Neural cell (in vitro differentiated cells): ENCODE data around the gene FOXK2. TPM values are rescaled to one million over a fixed set of nuclear protein-coding genes. Genes with fewer than 3 reads are reported as not detected.

Source experiments
- H2AFZ ChIP-seq: fragments of 200-600, 300-800 bp; sonication (generic), shearing (Covaris generic); 2 replicates; pipeline ENCODE4 v1.6.0; 2014; ENCODE audit warnings: low read depth, mild to moderate bottlenecking, antibody characterized with exemption, low read length, moderate library complexity
- H3F3A ChIP-seq: fragments of 200-600 bp; shearing (Covaris generic); 2 replicates; pipeline ENCODE4 v1.6.1; 2016; ENCODE audit warnings: mild to moderate bottlenecking, moderate library complexity, mixed read lengths, antibody characterized with exemption, low read length; ENCODE audit not compliant: insufficient read depth, poor library complexity, severe bottlenecking
- H3K27ac ChIP-seq: fragments of 200-600, 300-800 bp; sonication (generic), shearing (Covaris generic); 2 replicates; pipeline ENCODE4 v1.5.1; 2014; ENCODE audit warnings: mild to moderate bottlenecking, low read length, moderate library complexity
- H3K27me3 ChIP-seq: fragments of 300-800, 200-600 bp; sonication (generic), shearing (Covaris generic); 2 replicates; pipeline ENCODE4 v1.6.0; 2014; ENCODE audit warnings: mild to moderate bottlenecking, low read depth, low read length, moderate library complexity; ENCODE audit not compliant: insufficient read depth
- H3K36me3 ChIP-seq: fragments of 300-800, 200-600 bp; sonication (generic), shearing (Covaris generic); 2 replicates; pipeline ENCODE4 v1.5.1; 2014; ENCODE audit warnings: mild to moderate bottlenecking, antibody characterized with exemption, low read length, moderate library complexity; ENCODE audit not compliant: insufficient read depth
- H3K4me2 ChIP-seq: fragments of 300-800, 200-600 bp; sonication (generic), shearing (Covaris generic); 2 replicates; pipeline ENCODE4 v1.6.0; 2014; ENCODE audit warnings: mild to moderate bottlenecking, low read length
- H3K4me3 ChIP-seq: fragments of 300-800, 200-600 bp; sonication (generic), shearing (Covaris generic); 2 replicates; pipeline ENCODE4 v1.5.1; 2014; ENCODE audit warnings: mild to moderate bottlenecking, low read length, moderate library complexity
- H3K79me2 ChIP-seq: fragments of 200-600 bp; shearing (Covaris generic); replicated peaks from 2 replicates; pipeline ENCODE4 v1.6.0; 2014; ENCODE audit warnings: mild to moderate bottlenecking, low read length, moderate library complexity; ENCODE audit not compliant: insufficient read depth
- H3K9ac ChIP-seq: fragments of 300-800, 200-600 bp; sonication (generic), shearing (Covaris generic); 2 replicates; pipeline ENCODE4 v1.6.1; 2016; ENCODE audit warnings: mild to moderate bottlenecking, low read length, mixed read lengths
- H3K9me2 ChIP-seq: fragments of 200-600 bp; shearing (Covaris generic); 2 replicates; pipeline ENCODE4 v1.6.1; 2016; ENCODE audit warnings: mild to moderate bottlenecking, low read length, mixed read lengths; ENCODE audit not compliant: insufficient read depth
- H3K9me3 ChIP-seq: fragments of 200-600, 300-800 bp; sonication (generic), shearing (Covaris generic); 2 replicates; pipeline ENCODE4 v1.6.1; 2016; ENCODE audit warnings: mild to moderate bottlenecking, mixed run types, low read length, moderate library complexity, mixed read lengths
- H4K20me1 ChIP-seq: fragments of 200-600 bp; shearing (Covaris generic); 2 replicates; pipeline ENCODE4 v1.6.1; 2016; ENCODE audit warnings: mild to moderate bottlenecking, mixed run types; ENCODE audit not compliant: insufficient read depth
- EP300 ChIP-seq: fragments of 450-650 bp; conservative IDR thresholded peaks from 2 replicates; pipeline ENCODE4 v1.6.1; 2014; ENCODE audit warnings: antibody characterized with exemption, mild to moderate bottlenecking, moderate library complexity; ENCODE audit not compliant: poor library complexity, severe bottlenecking
- EZH2 ChIP-seq: fragments of 200-600, 300-800 bp; shearing (Covaris generic), sonication (generic); IDR thresholded peaks from 2 replicates; pipeline ENCODE4 v1.6.1; 2014; ENCODE audit warnings: antibody characterized with exemption, low read length, borderline replicate concordance, mild to moderate bottlenecking; ENCODE audit not compliant: insufficient read depth, poor library complexity, severe bottlenecking
- MXI1 ChIP-seq: fragments of 450-650 bp; conservative IDR thresholded peaks from 2 replicates; pipeline ENCODE4 v1.6.1; 2014; ENCODE audit warnings: antibody characterized with exemption, mild to moderate bottlenecking; ENCODE audit not compliant: poor library complexity, severe bottlenecking
- POLR2AphosphoS5 ChIP-seq: IDR thresholded peaks from 2 replicates; pipeline ENCODE4 v1.6.1; 2012
- RAD21 ChIP-seq: fragments of 450-650 bp; conservative IDR thresholded peaks from 2 replicates; pipeline ENCODE4 v1.6.1; 2014; ENCODE audit warnings: antibody characterized with exemption, mild to moderate bottlenecking, moderate library complexity
- SMC3 ChIP-seq: fragments of 450-650 bp; conservative IDR thresholded peaks from 2 replicates; pipeline ENCODE4 v1.6.1; 2014; ENCODE audit warnings: antibody characterized with exemption, mild to moderate bottlenecking, moderate library complexity; ENCODE audit not compliant: poor library complexity
- TAF1 ChIP-seq: IDR thresholded peaks from 2 replicates; pipeline ENCODE4 v1.6.1; 2012; ENCODE audit warnings: low read depth
- polyA plus RNA-seq: library from polyadenylated mRNA; depleted of rRNA; stranded (reverse); fragments of >200 nt; gene quantifications from 2 replicates; pipeline ENCODE4 v1.2.3, GENCODE V29; 2014
- TF ChIP-seq, protein P1 (sequence below): fragments of 450-650 bp; IDR thresholded peaks from 2 replicates; pipeline ENCODE4 v1.5.1; 2014; ENCODE audit warnings: antibody characterized with exemption, mild to moderate bottlenecking, moderate library complexity; ENCODE audit not compliant: poor library complexity, severe bottlenecking
- TF ChIP-seq, protein P2 (sequence below): IDR thresholded peaks from 2 replicates; pipeline ENCODE4 v1.6.1; 2012; ENCODE audit warnings: borderline replicate concordance

The FOXK2 gene
- polyA plus RNA-seq, 1 donor from 2014 or later: 24.4 TPM

DNA sequence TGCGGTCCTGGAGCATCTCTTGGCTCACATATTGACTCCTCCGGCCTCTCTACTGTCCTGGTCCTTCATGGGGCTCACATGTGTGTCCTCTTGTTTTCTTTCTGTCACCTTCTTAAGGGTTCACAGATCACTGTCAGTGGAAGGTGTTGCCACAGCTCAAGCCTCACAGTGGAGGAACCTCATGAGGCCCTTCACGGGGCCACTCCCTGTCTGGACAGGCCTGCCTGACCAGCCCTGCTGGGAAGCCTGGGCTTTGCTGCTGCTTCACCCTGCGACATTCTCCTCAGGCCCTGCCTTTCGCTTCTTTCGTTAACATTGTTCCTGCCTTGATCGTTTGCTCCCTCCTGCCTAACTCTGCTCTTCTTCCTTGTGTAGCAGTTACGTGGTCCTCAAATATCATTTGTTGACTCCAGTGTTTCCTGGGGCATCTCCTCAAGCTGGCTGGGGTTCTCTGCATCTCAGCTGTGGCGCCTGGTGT is 72.8 kb downstream of the FOXK2 start:
- no peak overlapping the region for H3K4me2 ChIP-seq
- H3K9me2 ChIP-seq: no peaks in the 10 kb centered on the region
- H3K9me3 ChIP-seq: no peaks in the 10 kb centered on the region
- H4K20me1 ChIP-seq: no peaks in the 10 kb centered on the region
- no peak overlapping the region for H3K4me3 ChIP-seq
- no peak for TF ChIP-seq EZH2
- TF ChIP-seq, protein P1, sequence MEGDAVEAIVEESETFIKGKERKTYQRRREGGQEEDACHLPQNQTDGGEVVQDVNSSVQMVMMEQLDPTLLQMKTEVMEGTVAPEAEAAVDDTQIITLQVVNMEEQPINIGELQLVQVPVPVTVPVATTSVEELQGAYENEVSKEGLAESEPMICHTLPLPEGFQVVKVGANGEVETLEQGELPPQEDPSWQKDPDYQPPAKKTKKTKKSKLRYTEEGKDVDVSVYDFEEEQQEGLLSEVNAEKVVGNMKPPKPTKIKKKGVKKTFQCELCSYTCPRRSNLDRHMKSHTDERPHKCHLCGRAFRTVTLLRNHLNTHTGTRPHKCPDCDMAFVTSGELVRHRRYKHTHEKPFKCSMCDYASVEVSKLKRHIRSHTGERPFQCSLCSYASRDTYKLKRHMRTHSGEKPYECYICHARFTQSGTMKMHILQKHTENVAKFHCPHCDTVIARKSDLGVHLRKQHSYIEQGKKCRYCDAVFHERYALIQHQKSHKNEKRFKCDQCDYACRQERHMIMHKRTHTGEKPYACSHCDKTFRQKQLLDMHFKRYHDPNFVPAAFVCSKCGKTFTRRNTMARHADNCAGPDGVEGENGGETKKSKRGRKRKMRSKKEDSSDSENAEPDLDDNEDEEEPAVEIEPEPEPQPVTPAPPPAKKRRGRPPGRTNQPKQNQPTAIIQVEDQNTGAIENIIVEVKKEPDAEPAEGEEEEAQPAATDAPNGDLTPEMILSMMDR: no peak
- no peak for TF ChIP-seq TAF1
- no peak for TF ChIP-seq RAD21
- no peaks in the 10 kb centered on the region for H3F3A ChIP-seq
- no peak overlapping the region for H2AFZ ChIP-seq
- H3K79me2 ChIP-seq: no peaks in the 10 kb centered on the region
- H3K27me3 ChIP-seq: no peaks in the 10 kb centered on the region
- H3K36me3 ChIP-seq: no peaks in the 10 kb centered on the region
- H3K9ac ChIP-seq: no peak overlapping the region
- H3K27ac ChIP-seq: no peak overlapping the region

DNA sequence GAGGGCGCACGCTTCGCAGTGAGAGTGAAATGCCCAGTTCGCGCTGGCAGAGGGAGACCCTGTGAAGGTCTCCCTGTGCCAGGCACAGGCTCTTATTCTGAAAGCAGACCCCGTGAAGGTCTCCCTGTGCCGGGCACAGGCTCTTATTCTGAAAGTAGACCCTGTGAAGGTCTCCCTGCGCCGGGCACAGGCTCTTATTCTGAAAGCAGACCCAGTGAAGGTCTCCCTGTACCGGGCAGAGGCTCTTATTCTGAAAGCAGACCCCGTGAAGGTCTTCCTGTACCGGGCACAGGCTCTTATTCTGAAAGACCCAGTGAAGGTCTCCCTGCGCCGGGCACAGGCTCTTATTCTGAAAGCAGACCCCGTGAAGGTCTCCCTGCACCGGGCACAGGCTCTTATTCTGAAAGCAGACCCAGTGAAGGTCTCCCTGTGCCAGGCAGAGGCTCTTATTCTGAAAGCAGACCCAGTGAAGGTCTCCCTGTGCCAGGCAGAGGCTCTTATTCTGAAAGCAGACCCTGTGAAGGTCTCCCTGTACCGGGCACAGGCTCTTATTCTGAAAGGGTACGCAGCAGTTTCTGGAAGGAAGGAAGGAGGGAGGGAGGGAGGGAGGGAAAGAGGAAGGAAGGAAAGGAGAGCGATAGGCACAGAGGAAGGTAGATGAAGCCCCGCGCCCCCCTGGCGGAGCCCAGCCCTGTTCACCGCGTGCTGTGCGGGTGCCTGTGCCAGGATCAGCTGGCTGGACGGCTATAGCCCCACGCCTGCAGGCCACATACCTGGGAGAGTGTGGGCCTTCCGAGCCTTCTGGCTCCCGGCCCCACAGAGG is 73.4 kb downstream of the FOXK2 start:
- Histone ChIP-seq H3K36me3 (no peaks in the 10 kb centered on the region), H3K27ac (no peak overlapping the region)

More for the DNA sequence above, 73.4 kb downstream of the FOXK2 start:
- H3K9me2 ChIP-seq: no peaks in the 10 kb centered on the region
- H3K9me3 ChIP-seq: no peaks in the 10 kb centered on the region
- no peak for TF ChIP-seq POLR2AphosphoS5
- TF ChIP-seq, protein P2, sequence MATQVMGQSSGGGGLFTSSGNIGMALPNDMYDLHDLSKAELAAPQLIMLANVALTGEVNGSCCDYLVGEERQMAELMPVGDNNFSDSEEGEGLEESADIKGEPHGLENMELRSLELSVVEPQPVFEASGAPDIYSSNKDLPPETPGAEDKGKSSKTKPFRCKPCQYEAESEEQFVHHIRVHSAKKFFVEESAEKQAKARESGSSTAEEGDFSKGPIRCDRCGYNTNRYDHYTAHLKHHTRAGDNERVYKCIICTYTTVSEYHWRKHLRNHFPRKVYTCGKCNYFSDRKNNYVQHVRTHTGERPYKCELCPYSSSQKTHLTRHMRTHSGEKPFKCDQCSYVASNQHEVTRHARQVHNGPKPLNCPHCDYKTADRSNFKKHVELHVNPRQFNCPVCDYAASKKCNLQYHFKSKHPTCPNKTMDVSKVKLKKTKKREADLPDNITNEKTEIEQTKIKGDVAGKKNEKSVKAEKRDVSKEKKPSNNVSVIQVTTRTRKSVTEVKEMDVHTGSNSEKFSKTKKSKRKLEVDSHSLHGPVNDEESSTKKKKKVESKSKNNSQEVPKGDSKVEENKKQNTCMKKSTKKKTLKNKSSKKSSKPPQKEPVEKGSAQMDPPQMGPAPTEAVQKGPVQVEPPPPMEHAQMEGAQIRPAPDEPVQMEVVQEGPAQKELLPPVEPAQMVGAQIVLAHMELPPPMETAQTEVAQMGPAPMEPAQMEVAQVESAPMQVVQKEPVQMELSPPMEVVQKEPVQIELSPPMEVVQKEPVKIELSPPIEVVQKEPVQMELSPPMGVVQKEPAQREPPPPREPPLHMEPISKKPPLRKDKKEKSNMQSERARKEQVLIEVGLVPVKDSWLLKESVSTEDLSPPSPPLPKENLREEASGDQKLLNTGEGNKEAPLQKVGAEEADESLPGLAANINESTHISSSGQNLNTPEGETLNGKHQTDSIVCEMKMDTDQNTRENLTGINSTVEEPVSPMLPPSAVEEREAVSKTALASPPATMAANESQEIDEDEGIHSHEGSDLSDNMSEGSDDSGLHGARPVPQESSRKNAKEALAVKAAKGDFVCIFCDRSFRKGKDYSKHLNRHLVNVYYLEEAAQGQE: no peak
- TF ChIP-seq SMC3: no peak
- no peak for TF ChIP-seq RAD21
- TF ChIP-seq, protein P1: no peak
- TF ChIP-seq EZH2: no peak
- TF ChIP-seq TAF1: no peak
- TF ChIP-seq EP300: no peak
- TF ChIP-seq MXI1: no peak
- no peaks in the 10 kb centered on the region for H3K79me2 ChIP-seq
- no peak overlapping the region for H3K4me3 ChIP-seq
- H4K20me1 ChIP-seq: no peaks in the 10 kb centered on the region
- H3K27me3 ChIP-seq: no peaks in the 10 kb centered on the region
- H3F3A ChIP-seq: no peaks in the 10 kb centered on the region
- H3K4me2 ChIP-seq: no peak overlapping the region
- H2AFZ ChIP-seq: no peak overlapping the region
- H3K9ac ChIP-seq: no peak overlapping the region
